BJ (cell line): ENCODE results near the gene SEPTIN3. TPM values are rescaled to one million over a fixed set of nuclear protein-coding genes. Genes with fewer than 3 reads are reported as not detected.

Experiments used
- CTCF ChIA-PET: fragments of 350-600 bp; formaldehyde crosslinking; extraction: SDS; loops from one replicate; lab custom pipeline; 2021; ENCODE audit warnings: antibody characterized with exemption, inconsistent platforms; lab: Yijun Ruan, JAX
- POLR2A ChIA-PET: fragments of 300-600 bp; sonication (Branson Sonifier 250); formaldehyde crosslinking; extraction: SDS; loops from one replicate; lab custom pipeline; 2021; ENCODE audit warnings: antibody characterized with exemption; lab: Charles Lee
- DNase-seq: peaks from one replicate; pipeline ENCODE4 v3.0.0-alpha.2; 2011; ENCODE audit warnings: low read depth
- H3K27me3 ChIP-seq: 2 replicates; pipeline ENCODE4 v1.6.0; 2011; ENCODE audit warnings: low read length; ENCODE audit not compliant: control insufficient read depth, insufficient read depth
- H3K36me3 ChIP-seq: 2 replicates; pipeline ENCODE4 v1.5.1; 2011; ENCODE audit warnings: low read length; ENCODE audit not compliant: control insufficient read depth, insufficient read depth
- H3K4me3 ChIP-seq: 2 replicates; pipeline ENCODE4 v1.5.1; 2011; ENCODE audit warnings: low read depth, mild to moderate bottlenecking, control low read depth, low read length
- CTCF ChIP-seq: IDR thresholded peaks from 2 replicates; pipeline ENCODE4 v1.5.1; 2011; ENCODE audit warnings: low read depth, mild to moderate bottlenecking, control low read depth, inconsistent platforms, low read length, moderate library complexity; ENCODE audit not compliant: insufficient read depth
- polyA plus RNA-seq: library from polyadenylated mRNA; depleted of rRNA; stranded (reverse); fragments of >200 nt; gene quantifications from 2 replicates; pipeline ENCODE4 v1.2.3, GENCODE V29; 2011

SEPTIN3 gene
- polyA plus RNA-seq, 1 experiment = 0.06 TPM

GRCh38 chr22:41968601-41969000, 642 bp upstream of the SEPTIN3 start:
- CTCF ChIA-PET = interaction anchor here (0.7 to 3.6 kb wide), 5 partner anchors 8 to 504 kb away, joined by 3 to 18 read pairs (median 3); no protein-coding TSS in a partner anchor
- Histone ChIP-seq H3K36me3 (no peaks in the 10 kb centered on the region), H3K27me3 (peaks cover 7% of the 10 kb centered on the region; the same call in 1 of the 2 replicates), H3K4me3 (no peak overlapping the region)
- POLR2A ChIA-PET = no interaction called here
- no peak for DNase-seq
- no peak for TF ChIP-seq CTCF

- H3K4me3 ChIP-seq = no peak overlapping the region
- ChIA-PET CTCF (interaction anchor here (0.6 to 1.6 kb wide), 2 partner anchors 9 to 133 kb away, joined by 3 to 5 read pairs; no protein-coding TSS in a partner anchor), POLR2A (no interaction called here)
- TF ChIP-seq CTCF = no peak
- no peaks in the 10 kb centered on the region for H3K36me3 ChIP-seq
- DNase-seq = no peak
- H3K27me3 ChIP-seq = peaks cover 13% of the 10 kb centered on the region
Observed at GRCh38 chr22:41970601-41971000, 1.4 kb downstream of the SEPTIN3 start.

GRCh38 chr22:41971431-41971830, 2.2 kb downstream of the SEPTIN3 start:
- Histone ChIP-seq H3K36me3 (no peaks in the 10 kb centered on the region), H3K4me3 (no peak overlapping the region), H3K27me3 (peaks cover 19% of the 10 kb centered on the region)
- POLR2A ChIA-PET = no interaction called here
- no peak for DNase-seq
- CTCF ChIA-PET = interaction anchor here (1.6 kb wide), 1 partner anchor 8 kb away, joined by 5 read pairs; no protein-coding TSS in a partner anchor
- TF ChIP-seq CTCF = no peak

GRCh38 chr22:41974691-41975290, 5.5 kb downstream of the SEPTIN3 start:
- DNase-seq = no peak
- H3K27me3 ChIP-seq = peaks cover 35% of the 10 kb centered on the region
- TF ChIP-seq CTCF = no peak
- no peaks in the 10 kb centered on the region for H3K36me3 ChIP-seq
- no peak overlapping the region for H3K4me3 ChIP-seq
- CTCF ChIA-PET = no interaction called here
- POLR2A ChIA-PET = no interaction called here

GRCh38 chr22:41975299-41976069, 6.2 kb downstream of the SEPTIN3 start:
- ChIA-PET CTCF (no interaction called here), POLR2A (no interaction called here)
- DNase-seq = no peak
- Histone ChIP-seq H3K4me3 (no peak overlapping the region), H3K36me3 (no peaks in the 10 kb centered on the region), H3K27me3 (peaks cover 34% of the 10 kb centered on the region)
- TF ChIP-seq CTCF = no peak
